Activated T-helper 2 cell treated with anti-CD3 and anti-CD28 coated beads, Interferon-gamma antibody, Interleukin-2, Interleukin-4, amounts not matched to agents 10 μg/mL and 5 μg/mL and 100 μg/mL, durations not matched to agents 14 hours and 24 hours and 36 hours (primary cell): Measurements from ENCODE around the gene TMEM121. TPM values are rescaled to one million over a fixed set of nuclear protein-coding genes. Genes with fewer than 3 reads are reported as not detected.
A peak's percentile ranks its signal among the peaks of the same experiment; 100 is the strongest.

ENCODE experiments used
- DNase-seq: peaks from one replicate; pipeline ENCODE4 v3.0.0; 2021; ENCODE audit warnings: low spot score
- H3K27ac Mint-ChIP-seq: one replicate; pipeline ENCODE4 v1.8.0; 2021; ENCODE audit warnings: mixed read lengths
- H3K27me3 Mint-ChIP-seq: one replicate; pipeline ENCODE4 v1.8.0; 2021; ENCODE audit warnings: low read depth, mixed read lengths
- H3K36me3 Mint-ChIP-seq: one replicate; pipeline ENCODE4 v1.8.0; 2021; ENCODE audit warnings: low read depth, mixed read lengths
- H3K4me1 Mint-ChIP-seq: one replicate; pipeline ENCODE4 v1.8.0; 2021; ENCODE audit warnings: low read depth, mixed read lengths
- H3K4me3 Mint-ChIP-seq: one replicate; pipeline ENCODE4 v1.8.0; 2021; ENCODE audit warnings: low read depth, mild to moderate bottlenecking, moderate library complexity, mixed read lengths
- H3K9me3 Mint-ChIP-seq: one replicate; pipeline ENCODE4 v1.8.0; 2021; ENCODE audit warnings: mixed read lengths
- intact Hi-C: fragments of 100-400 bp; cut with micrococcal nuclease; formaldehyde crosslinking; loops from one replicate; pipeline ENCODE4 v1.15.1; 2023
- total RNA-seq: library from RNA; stranded (reverse); gene quantifications from 2 replicates; pipeline ENCODE4 v1.2.3, GENCODE V29; 2022

Gene TMEM121
- total RNA-seq, 1 donor from 2014 or later = 9.6 TPM

DNA sequence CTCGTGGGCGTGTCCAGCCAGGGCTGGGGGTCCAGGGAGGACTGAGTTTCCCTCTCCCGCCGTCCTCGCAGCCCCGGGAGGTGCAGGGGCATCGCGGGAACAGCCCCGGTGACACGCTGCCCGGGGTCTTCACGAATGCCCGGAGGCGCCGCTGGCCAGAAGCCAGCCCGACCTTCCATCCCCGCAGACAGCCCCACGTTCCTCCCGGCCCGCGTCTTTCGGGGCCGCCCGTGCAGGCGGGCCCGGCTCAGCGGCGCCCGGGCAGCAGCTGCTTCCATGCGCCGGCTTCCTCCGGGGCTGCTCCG lies 36.2 kb upstream of the TMEM121 start:
- peaks cover 6% of the 10 kb centered on the region for H3K36me3 Mint-ChIP-seq
- intact Hi-C loops = loop anchor here (1.0 to 5.0 kb wide), 6 partner anchors 15 to 557 kb away; partner anchors contain the start of genes CDCA4 and CRIP2

DNA sequence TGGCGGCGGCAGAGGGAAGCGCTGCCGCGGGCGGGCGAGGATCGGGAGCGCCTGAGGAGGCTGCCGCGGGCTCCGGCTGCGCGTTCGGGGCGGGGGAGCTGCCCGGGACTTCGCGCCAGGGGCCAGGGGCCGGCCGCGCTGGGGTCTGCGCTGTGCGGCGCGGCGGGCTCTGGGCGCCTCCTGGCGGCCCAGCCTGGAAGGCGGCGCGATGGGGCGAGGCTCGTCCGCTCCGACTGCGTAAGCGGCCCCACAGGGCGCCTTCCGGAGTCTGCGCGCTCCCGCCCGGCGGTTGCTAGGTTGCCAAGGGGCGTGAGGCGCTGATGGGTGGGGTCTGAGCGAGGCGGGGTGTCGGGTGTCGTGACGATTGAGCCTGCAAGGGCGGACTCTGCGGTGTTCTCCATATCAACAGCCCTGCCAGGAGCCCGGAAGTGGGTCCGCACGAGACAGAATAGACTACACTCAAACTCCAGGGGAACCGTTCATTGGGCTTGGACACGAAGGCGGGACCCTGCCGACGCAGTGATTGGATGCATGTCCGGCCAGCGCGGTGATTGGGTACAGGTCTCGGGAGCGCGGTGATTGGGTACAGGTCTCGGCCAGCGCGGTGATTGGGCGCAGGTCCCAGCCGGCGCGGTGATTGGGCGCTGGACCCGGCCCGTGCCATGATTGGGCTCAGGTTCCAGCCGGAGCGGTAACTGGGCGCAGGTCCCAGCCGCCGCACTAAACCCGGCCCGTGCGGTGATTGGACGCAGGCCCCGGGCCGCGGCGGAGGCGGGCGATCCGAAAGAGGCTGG lies 35.6 kb upstream of the TMEM121 start, which contains the start of gene TEDC1:
TSS of gene TEDC1 (plus strand) at position 675 of the 794 bp plus-strand sequence. CDS start 130 bp downstream, outside the sequence.
- intact Hi-C loops = loop anchor here (1.0 to 5.0 kb wide), 9 partner anchors 8 to 558 kb away; partner anchors contain the start of genes BRF1, CDCA4, CRIP2 and TEX22
- no peaks in the 10 kb centered on the region for H3K27me3 Mint-ChIP-seq
- peak within 1 kb of the TSS; percentile 90 for H3K27ac Mint-ChIP-seq
- H3K4me3 Mint-ChIP-seq = peak within 1 kb of the TSS; percentile 85
- peaks cover 6% of the 10 kb centered on the region for H3K36me3 Mint-ChIP-seq
- H3K4me1 Mint-ChIP-seq = peaks cover 12% of the 10 kb centered on the region
- peak; percentile 100 for DNase-seq
- no peaks in the 10 kb centered on the region for H3K9me3 Mint-ChIP-seq

More for the DNA sequence above, 36.2 kb upstream of the TMEM121 start:
- H3K27ac Mint-ChIP-seq = no peak overlapping the region
- DNase-seq = no peak
- peaks cover 12% of the 10 kb centered on the region for H3K4me1 Mint-ChIP-seq
- H3K4me3 Mint-ChIP-seq = peak overlapping the region; percentile 76
- no peaks in the 10 kb centered on the region for H3K9me3 Mint-ChIP-seq
- H3K27me3 Mint-ChIP-seq = no peaks in the 10 kb centered on the region

DNA sequence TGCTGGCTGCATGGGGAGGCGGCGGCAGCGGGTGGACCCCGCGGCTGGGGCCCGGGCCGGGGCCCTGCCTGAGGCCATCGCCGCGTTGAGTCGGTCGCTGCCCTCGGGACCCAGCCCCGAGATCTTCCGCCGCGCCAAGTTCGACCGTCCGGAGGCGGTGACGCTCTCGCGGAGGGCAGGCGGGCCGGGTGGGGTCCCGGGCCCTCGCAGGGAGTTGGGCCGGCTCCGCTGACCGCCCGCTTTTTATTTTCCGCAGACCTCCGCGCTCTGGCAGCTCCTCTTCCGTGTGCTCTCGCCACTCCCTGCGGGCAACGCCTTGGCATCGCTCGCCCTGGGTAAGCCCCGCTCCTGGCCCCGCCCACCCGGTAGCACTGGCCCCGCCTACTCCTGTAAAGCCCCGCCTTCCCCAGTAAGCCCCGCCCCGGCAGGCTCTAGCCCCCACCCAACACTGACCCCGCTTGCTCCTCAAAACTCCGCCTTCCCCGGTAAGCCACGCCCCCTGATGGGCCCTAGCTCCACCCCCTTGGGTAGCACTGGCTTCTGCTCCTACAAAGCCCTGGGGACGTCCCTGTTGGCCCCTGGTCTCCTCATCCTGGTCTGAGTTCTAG lies 34.9 kb upstream of the TMEM121 start:
- H3K4me1 Mint-ChIP-seq = peaks cover 12% of the 10 kb centered on the region
- intact Hi-C loops = loop anchor here (1.0 to 5.0 kb wide), 8 partner anchors 9 to 559 kb away; partner anchors contain the start of genes BRF1, CDCA4, CRIP2 and TEX22
- peak overlapping the region; percentile 85 for H3K4me3 Mint-ChIP-seq
- H3K27ac Mint-ChIP-seq = peak overlapping the region; percentile 90
- no peaks in the 10 kb centered on the region for H3K27me3 Mint-ChIP-seq
- H3K36me3 Mint-ChIP-seq = peaks cover 6% of the 10 kb centered on the region
- H3K9me3 Mint-ChIP-seq = no peaks in the 10 kb centered on the region
- peak; percentile 87 for DNase-seq

DNA sequence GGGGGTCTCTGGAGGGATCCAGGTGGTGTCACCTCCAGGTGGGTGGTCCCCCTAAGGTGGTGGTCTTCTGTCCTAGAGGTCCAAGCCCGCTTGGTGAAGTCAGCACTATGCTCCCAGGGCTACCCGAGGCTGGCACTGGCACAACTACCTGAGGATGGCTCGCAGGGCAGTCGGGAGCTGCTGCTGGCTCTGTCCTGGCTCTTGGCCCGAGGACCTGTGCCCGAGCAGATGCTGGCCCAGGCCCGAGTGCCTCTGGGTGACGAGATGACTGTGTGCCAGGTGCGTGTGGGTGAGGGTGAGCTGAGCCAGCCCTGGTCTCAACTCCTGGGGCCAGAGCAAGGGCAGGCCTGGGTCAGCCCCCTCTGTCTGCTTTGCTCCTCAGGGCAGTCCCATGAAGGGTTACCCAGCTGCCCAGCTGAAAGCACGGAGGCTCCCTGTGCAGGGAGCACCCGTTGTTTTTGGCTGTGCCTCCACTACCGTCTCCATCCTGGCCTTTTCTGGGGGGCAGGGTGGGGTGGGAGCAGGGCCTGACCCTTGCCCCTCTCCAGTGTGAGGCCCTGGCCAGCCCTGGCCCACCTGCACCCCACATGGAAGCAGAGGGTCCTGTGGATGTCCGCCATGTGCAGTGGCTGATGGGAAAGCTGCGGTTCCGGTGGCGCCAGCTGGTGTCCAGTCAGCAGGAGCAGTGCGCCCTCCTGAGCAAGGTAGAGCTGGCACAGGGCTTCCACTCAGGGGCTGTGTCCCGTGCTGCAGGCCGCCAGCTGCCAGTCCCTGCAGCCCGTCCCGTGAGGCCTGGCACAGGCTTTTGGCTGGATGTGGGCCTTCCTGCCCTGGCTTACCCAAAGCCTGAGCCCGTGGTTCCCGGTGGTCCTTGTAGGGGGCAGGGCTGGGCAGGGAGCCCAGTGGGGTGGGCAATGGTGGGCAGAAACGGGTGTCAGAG lies 34.1 kb upstream of the TMEM121 start:
- no peaks in the 10 kb centered on the region for H3K9me3 Mint-ChIP-seq

DNA sequence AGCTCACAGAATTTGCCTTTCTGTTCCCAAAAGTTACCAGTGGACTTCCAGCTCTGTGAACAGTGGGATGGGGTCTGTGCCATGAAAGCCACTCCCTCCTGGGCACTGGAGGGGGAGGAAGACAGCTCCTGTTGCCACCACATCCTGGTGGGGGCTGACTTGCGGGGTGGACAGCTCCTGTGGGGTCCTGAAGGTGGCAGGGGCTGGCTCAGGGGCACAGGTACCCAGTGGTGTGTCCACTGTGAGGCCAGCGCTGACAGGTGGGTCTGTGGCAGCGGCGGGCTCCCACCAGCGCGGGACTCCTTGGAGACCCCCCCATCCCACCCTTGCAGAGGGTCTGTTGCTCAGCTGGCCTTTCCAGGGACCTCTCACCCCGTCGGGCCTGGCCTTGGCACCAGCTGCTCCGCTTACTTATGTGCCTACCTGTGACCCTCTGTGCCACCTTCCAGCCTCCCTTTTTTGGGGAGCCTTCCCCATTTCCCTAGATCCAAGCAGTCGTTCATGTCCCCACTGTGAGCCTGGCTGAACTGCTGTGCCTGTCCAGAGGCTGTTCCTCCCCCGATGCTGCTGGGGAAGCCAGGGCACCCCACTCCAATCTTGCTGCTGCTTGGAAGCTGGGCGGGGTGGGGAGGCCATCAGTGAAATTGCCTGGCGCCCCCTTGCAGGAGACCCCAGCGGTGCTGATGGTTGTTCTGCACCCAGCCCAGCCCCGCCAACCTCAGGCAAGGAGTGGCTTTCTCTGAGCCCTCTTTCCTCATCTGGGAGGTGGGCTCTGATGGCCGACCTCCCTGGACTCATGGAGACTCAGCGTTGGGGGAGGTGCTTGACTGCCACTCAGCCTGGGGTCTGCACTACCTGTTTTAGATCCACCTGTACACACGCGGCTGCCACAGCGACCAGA lies 33.2 kb upstream of the TMEM121 start:
- Mint-ChIP-seq H3K36me3 (peaks cover 6% of the 10 kb centered on the region), H3K4me1 (peaks cover 12% of the 10 kb centered on the region), H3K9me3 (no peaks in the 10 kb centered on the region), H3K27me3 (no peaks in the 10 kb centered on the region), H3K27ac (no peak overlapping the region), H3K4me3 (no peak overlapping the region)
- no peak for DNase-seq
- intact Hi-C loops = loop anchor here (5.0 kb wide), 2 partner anchors 176 to 471 kb away; partner anchors contain the start of gene CDCA4

More for the DNA sequence above, 34.1 kb upstream of the TMEM121 start:
- no peak for DNase-seq
- no peaks in the 10 kb centered on the region for H3K27me3 Mint-ChIP-seq
- peaks cover 12% of the 10 kb centered on the region for H3K4me1 Mint-ChIP-seq
- H3K27ac Mint-ChIP-seq = peak overlapping the region; percentile 90
- intact Hi-C loops = loop anchor here (5.0 kb wide), 2 partner anchors 175 to 470 kb away; partner anchors contain the start of gene CDCA4
- peak overlapping the region; percentile 85 for H3K4me3 Mint-ChIP-seq
- peaks cover 6% of the 10 kb centered on the region for H3K36me3 Mint-ChIP-seq

DNA sequence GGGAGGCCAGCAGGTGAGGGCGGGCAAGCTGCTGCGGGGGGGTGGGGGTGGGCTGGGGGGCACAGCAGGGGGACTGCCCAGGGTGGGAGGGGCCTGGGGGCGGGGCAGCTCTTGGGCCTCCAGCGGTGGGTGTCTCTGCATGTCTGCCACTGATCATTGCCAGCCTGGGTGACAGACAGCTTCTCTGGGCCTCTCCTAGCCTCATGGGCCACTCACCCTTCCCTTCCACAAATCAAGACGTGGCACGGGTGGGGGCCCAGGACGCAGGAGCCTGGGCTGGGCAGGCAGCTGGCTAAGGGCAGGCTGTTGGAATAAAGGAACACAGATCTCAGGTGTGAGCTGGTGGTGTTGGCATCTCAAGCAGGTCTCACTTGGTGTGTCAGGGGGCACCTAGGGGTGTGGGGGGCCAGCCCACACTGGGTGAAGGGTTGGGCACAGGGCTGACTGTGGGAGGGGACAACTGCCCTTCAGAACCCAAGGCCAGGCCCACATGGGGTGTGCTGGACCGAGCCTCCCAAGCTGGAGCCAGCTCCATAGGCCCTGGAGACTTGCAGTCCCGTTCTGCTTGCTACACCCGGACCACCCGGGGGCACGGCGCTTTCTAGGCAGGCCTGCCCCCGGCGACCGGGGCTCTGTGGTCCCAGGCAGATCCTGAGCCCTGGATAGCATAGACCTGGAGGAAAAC lies 32.3 kb upstream of the TMEM121 start:
- Mint-ChIP-seq H3K27ac (no peak overlapping the region), H3K4me3 (no peak overlapping the region), H3K4me1 (peaks cover 11% of the 10 kb centered on the region), H3K36me3 (peaks cover 6% of the 10 kb centered on the region), H3K9me3 (no peaks in the 10 kb centered on the region), H3K27me3 (no peaks in the 10 kb centered on the region)
- intact Hi-C loops = loop anchor here (5.0 kb wide), 2 partner anchors 177 to 472 kb away; partner anchors contain the start of gene CDCA4
- DNase-seq = no peak

DNA sequence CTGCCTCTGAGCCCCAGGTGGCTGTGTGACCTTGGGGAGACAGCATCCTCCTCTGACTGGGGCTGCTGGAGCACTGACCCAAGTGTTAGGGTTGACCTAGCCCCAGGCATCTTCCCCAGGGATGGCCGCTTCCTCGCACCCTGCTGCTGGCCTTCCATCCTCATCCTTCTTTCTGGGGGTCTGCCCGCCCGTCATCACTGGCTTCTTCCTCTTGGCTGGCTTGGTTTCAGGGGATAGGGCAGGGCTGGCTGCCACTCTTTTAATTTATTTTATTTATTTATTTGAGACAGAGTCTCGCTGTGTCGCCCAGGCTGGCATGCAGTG lies 31.8 kb upstream of the TMEM121 start:
- Mint-ChIP-seq H3K27ac (no peak overlapping the region), H3K9me3 (no peaks in the 10 kb centered on the region), H3K27me3 (no peaks in the 10 kb centered on the region), H3K4me3 (no peak overlapping the region), H3K4me1 (peaks cover 6% of the 10 kb centered on the region), H3K36me3 (peaks cover 2% of the 10 kb centered on the region)
- DNase-seq = no peak
- intact Hi-C loops = loop anchor here (5.0 kb wide), 2 partner anchors 177 to 472 kb away; partner anchors contain the start of gene CDCA4

DNA sequence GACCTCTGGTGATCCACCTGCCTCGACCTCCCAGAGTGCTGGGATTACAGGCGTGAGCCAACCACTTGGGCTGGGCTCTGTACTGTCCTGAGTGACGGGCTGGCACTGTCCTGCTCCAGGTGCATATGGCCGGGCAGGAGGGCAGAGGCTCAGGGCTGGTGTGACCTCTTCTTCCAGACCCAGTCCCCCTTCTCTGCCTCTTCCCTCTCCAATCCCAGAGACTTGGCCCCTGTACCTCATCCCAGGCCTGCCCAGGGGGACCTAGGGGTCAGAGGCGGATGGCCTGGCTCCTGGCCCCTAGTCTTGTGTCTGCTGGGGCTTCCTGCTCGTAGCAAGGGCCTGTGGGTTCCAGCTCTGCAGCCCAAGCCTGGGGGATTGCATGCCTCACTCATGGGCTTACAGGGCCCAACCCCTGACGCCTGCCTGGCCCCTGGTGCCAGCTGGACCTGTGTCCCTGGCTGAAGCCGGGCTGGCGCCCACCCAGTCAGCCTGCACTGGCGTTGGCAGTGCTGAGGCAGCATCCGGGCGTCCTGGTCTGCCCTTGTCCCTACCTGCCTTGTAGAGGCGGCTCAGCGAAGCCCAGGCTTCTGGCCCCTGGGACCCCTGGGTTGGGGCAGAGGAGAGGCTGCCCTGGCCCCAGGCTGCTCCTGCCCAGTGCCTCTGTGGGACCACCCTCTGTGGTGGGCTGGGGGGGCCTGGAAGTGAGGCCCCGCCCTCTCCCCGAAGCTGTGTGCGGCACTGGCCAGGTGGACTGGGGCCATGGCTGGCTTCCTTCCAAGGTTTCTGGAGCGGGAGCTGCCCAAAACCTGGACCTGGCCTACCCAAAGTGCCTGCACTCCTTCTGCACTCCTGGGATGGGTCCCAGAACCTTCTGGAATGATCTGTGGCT lies 31.0 kb upstream of the TMEM121 start:
- intact Hi-C loops = no loop called here
- no peaks in the 10 kb centered on the region for H3K27me3 Mint-ChIP-seq

DNA sequence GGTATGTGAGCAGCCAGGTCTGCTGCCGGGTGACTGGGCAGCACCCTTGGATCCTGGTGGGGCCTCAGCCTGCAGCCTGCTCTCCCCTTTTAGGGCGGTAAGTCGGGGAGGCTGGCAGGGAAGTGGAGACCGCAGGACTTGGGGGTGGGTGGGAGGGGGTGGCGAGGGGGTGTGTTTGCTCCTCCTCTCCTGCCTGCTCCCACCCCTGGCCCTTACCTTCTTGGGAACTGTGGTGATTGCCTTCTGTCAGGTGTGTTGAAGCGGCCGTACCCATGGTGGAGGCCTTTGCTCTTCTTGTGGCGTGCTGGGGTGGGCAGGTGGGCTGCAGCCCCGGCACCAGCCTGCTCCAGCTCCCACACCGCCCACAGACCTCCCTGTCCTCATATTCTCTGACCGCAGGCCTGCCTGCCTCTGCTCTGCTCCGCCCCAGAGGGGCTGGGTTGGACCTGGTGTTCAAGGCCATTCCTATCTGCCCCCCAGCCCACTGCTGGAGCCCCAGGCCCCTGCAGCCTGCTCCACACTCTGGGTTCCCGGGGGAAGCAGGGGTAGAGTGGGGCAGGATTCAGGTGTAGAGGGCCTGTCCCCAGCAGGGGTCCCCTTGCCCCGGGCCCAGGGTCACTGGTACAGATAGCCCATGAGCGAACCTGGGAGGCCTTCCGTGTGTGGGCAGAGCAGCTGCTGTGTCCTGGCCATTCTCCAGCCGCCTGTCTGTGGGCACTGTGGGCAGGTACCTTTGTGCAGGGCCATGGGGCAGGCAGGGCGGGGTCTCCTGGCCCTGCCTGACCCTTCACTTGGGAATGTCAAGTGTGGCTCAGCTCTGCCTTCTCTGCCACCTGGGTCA lies 30.2 kb upstream of the TMEM121 start:
- Mint-ChIP-seq H3K27me3 (no peaks in the 10 kb centered on the region), H3K9me3 (no peaks in the 10 kb centered on the region), H3K4me1 (peaks cover 5% of the 10 kb centered on the region), H3K4me3 (no peak overlapping the region), H3K36me3 (no peaks in the 10 kb centered on the region), H3K27ac (no peak overlapping the region)
- DNase-seq = no peak
- intact Hi-C loops = no loop called here

More for the DNA sequence above, 31.0 kb upstream of the TMEM121 start:
- Mint-ChIP-seq H3K4me1 (peaks cover 5% of the 10 kb centered on the region), H3K4me3 (no peak overlapping the region), H3K27ac (no peak overlapping the region), H3K9me3 (no peaks in the 10 kb centered on the region), H3K36me3 (no peaks in the 10 kb centered on the region)
- peak; percentile 9 for DNase-seq
